M059J (cell line): ENCODE results near the gene MSI1. TPM values are rescaled to one million over a fixed set of nuclear protein-coding genes. Genes with fewer than 3 reads are reported as not detected.
"Not testable (repeated sequence)": the region's sequence is repeated elsewhere in the genome, so short reads cannot be mapped to it uniquely, and the experiment has no call there.

Experiments
- DNase-seq: peaks from one replicate; pipeline ENCODE4 v3.0.0-alpha.2; 2012; ENCODE audit warnings: low read depth
- total RNA-seq: library from RNA; depleted of rRNA; stranded (reverse); fragments of >200 nt; shearing (Covaris generic); gene quantifications from 2 replicates; pipeline ENCODE4 v1.2.3, GENCODE V29; 2014

Gene MSI1
- total RNA-seq, 1 experiment from 2014 or later, result not detected

DNA sequence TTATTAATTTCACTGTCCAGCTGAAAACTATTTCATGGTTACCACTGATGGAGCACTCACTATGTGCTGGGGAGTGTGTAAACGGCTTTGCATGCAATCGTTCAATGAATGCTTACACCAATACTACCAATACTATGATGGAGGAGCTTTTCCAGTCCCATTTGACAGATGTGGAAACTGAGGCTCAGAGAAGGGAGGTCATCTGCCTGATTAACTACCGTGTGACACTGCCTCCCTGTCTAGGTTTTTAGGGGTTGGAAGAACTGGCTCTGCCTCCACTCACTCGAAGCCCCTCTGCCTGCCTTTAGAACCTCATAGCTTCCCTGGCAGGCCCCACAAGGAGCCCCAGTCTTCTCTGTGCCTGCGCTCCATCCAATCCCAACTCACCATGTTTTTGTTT is 11.9 kb downstream of the MSI1 start:
- no peak for DNase-seq

DNA sequence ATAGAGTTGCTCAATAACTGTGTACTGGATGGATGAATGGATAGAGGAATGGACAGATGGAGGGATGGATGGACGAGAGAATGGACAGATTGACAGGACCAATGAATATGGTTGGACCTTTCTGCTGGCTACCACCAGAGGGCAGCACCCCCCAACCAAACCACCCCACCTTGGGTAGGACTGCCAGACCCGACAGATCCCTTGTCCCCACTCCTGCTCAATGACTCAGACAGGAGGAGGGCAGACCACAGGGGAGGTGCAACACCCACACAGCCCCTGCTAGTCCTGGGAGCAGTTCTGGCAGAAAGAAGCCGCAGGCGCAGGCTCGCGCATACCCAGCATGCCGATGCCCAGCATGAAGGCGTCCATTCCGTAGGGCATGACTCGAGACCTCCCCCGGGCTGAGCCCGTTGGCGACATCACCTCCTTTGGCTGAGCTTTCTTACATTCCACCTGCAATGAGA is 12.4 kb downstream of the MSI1 start:
- peak; percentile 97 for DNase-seq

DNA sequence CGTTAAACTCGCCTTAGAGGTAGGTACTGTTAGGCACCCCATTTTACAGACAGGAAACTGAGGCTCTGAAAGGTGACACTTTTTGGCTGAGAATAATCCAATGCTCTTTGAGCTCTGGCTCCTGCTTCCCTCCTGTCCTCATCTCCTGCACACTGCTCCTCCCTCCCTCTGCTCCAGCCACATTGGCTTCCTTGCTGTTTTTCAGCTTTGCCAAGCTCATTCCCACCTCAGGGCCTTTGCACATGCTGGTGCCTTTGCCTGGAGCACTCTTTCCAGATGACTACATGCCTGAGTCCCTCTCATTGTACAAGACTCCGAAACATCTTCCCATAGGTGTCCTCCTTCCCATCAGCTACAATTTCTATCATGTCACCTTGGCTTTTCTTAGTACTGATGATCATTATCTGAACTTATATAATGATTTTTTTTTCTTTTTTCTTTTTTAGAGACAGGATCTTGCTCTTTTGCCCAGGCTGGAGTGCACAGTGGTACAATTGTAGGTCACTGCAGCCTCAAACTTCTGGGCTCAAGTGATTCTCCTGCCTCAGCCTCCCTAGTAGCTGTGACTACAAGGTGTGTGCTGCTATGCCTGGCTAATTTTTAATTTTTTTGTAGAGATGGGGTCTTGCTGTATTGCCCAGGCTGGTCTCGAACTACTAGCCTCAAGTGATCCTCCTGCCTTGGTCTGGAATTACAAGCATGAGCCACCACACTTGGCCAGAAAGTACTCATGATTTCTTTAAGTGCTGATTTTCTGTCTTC is 15.2 kb downstream of the MSI1 start:
- no peak for DNase-seq

DNA sequence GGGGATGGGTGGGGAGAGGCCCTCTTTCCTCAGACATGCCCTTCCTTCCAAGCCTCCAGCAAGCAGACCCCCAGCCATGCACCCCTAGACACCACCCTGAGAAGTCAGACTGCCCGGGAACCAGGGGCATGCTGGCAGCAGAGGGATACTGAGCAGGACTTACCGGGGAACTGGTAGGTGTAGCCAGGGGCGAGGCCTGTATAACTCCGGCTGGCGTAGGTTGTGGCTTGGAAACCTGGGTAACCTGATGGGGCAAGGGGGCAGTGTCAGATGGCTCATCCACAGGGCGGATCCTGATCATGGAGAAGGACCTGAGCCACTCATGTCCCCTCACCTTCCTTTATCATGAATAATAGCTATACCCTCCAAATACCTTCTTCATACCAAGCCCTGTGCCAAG is 15.8 kb downstream of the MSI1 start:
- DNase-seq, result no peak

- DNase-seq, result peak; percentile 66
Measured at GRCh38 chr12:120352117-120352516, 16.8 kb downstream of the MSI1 start.

DNA sequence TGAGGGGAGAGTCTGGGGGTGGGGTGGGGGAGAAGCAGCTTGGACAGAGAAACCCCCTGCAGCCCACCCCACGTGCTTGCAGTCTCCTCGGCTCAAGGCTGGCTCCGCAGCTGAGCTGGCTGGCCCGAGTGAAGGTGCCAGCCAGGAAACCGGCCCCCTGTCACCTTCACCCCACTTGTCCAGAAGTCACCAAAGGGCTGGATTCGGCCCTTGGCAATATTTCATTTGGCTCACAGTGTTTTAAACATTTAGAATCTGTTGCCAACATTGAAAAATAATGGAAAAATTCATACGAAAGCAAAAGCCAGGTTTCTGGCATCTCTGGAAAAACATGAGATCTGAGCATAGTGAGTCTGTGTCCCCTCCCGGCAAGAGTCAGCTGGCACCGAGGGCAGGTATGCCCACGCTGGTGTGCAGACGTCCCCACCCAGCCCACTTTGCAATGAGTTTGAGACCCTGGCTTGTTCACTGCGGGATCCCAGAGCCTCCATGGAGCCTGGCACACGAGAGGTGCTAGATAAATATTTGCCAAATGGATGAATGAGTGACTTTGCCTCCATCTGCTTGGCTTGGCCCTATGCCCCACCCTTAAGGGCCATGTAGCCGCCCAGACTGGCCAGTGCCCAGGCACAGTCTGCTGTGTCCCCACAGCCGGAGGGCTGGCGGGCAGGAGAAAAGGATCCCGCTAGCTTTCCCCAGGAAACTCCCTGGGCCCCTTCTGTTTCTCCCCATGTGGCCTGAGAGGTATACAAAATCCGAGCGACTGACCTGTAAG is 18.2 kb downstream of the MSI1 start:
- no peak for DNase-seq

- DNase-seq, result no peak
Measured at GRCh38 chr12:120347766-120348165, 21.2 kb downstream of the MSI1 start.

DNA sequence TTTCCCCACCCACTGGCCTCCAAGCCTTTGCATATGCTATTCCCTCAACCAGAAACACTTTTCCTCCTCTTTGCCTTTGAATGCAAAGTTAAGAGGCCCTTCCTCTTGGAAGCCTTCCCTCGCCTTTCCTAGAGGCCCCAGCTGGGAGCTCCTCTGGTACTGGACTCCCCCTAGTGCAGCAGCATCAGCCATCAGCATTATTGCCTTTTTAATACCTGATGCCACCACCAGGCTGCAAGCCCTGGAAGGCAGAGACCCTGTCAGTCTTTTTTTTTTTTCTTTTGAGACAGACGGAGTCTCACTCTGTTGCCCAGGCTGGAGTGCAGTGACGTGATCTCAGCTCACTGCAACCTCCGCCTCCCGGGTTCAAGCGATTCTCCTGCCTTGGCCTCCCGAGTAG is 22.3 kb downstream of the MSI1 start:
- no peak for DNase-seq

DNA sequence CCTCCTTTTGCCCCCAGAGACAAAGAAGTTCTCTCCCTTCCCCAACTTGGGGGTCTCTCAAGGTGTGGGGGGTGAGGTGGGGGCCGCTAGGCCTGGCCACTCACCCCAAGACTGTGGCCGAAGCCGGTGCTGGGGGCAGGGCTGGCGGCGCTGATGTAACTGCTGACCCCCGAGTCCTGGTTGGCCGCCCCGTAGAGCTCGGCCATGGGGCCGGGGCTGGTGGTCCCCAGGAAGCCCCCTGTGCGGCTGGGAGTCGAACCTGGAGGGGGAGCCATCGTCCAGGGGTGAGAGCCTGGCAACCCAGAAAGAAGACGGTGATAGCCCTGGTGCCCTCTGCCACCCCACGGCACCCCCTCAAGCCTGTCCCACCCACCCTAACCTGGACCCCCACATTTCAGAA is 22.9 kb downstream of the MSI1 start:
- DNase-seq, result no peak

GRCh38 chr12:120343692-120344091 is 25.3 kb downstream of the MSI1 start:
- no peak for DNase-seq

GRCh38 chr12:120343039-120343537 is 25.9 kb downstream of the MSI1 start:
- no peak for DNase-seq

DNA sequence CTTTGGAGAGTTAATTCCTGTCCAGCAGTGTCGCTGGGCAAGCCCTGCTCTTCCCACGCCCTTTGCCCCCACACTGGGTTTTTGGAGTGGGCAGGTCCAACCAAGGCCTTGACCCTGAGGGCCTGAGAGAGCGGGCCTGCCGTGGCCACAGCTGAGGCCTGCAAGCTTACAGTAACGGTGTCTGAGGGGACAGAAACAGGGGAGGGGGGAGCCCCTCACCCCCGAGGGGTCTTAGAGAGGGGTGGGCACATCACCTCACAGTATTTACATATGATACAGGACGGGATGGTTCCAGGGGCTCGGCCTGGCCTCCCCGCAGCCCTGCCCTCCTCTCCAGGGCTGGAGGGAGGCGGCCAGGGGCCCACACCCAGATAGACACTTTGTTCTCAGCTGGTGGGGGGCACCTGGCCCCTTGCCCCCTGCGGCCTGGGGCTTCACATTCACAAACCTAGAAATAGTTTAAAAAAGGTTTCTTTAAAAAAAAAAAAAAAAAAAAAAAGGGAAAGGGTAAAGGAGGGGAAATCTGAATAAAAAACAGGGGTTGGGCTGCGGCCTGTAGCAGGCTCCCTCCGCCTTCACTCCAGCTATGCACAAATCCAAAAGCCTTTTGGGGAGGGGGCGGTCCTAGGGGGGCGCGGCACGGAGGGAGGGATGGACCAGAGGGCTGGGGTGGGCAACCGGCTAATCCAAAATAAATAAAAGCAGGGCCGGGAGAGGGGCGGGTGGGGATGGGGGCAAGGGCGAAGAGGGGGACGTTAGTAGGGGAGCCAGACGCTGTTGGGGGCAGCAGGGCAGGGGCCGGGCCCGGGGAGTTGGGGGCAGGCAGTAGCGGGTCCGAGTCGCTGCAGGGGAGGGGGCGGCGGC is 26.6 kb downstream of the MSI1 start:
- DNase-seq, result no peak

DNA sequence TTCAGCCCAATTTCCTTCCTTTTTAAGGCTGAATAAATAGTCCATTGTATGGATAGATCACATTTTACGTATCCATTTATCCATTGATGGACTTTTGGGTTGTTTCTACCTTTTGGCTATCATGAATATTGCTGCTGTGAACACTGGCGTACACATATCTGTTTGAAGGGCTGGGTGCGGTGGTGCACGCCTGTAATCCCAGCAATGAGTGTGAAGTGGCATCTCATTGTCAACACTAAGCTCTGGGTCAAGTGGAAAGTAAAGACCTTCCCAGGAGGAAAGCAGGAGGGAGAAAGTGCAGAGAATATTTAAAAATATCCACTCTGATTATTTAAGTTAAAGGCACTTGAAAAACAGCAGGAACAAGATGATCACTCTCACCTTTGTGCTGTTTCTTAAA is 29.7 kb downstream of the MSI1 start:
- no peak for DNase-seq

DNA sequence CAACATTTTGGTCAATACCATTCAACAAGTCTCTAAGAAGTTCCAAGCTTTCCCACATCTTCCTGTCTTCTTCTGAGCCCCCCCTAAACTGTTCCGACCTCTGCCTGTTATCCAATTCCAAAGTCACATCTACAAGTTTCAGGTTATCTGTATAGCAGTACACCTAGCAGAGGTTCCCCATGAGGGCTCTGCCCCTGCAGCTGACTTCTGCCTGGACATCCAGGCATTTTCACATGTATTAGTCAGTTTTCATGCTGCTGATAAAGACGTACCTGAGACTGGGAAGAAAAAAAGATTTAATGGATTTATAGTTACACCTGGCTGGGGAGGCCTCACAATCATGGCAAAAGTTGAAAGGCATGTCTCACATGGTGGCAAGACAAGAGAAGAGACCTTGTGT is 31.2 kb downstream of the MSI1 start:
- no peak for DNase-seq

DNA sequence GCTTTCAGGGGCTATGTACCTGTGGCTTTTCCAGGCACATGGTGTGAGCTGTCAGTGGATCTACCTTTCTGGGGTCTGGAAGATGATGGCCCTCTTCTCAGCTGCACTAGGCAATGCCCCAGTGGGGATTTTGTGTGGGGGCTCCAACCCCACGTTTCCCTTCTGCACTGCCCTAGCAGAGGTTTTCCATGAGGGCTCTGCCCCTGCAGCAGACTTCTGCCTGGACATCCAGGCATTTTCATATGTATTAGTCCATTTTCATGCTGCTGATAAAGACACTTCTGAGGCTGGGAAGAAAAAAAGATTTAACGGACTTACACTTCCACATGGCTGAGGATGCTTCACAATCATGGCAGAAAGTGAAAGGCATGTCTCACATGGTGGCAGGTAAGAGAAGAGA is 32.6 kb downstream of the MSI1 start:
- not testable (repeated sequence) for DNase-seq

DNA sequence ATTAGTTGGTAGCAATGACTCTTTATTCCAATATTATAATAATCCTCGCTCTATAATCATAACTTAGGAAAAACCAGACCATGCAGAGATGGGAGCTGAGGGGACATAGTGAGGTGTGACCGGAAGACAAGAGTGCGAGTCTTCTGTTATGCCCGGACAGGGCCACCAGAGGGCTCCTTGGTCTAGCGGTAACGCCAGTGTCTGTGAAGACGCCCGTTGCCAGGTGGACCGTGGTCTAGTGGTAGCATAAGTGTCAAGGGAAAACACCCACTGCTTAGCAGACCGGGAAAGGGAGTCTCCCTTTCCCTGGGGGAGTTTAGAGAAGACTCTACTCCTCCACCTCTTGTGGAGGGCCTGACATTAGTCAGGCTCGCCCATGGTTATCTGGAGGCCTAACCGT is 33.5 kb downstream of the MSI1 start:
- DNase-seq, result peak; percentile 50

DNA sequence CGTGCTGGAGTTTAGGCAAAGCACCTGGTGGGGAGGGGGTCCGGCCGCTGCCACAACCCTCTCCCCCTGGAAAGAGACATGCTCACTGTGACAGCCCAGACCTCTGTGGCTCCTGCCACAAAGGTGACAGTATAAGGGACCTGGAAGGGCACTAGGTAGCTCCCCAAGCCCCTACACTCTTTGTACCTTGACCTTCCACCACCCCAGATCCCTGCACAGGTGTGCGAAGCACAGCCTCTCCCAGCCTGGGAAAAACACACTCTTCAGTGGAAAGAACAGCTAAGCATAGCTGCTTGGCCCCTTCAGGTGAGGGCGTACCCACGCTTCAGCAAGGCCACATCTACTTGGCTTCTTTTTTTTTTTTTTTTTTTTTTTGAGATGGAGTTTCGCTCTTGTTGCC is 36.4 kb downstream of the MSI1 start:
- DNase-seq, result no peak

- no peak for DNase-seq
Measured at GRCh38 chr12:120332041-120332440, 36.9 kb downstream of the MSI1 start.

GRCh38 chr12:120331390-120331789 is 37.6 kb downstream of the MSI1 start:
- no peak for DNase-seq

- DNase-seq, result no peak
Measured at GRCh38 chr12:120328228-120328627, 40.7 kb downstream of the MSI1 start.

DNA sequence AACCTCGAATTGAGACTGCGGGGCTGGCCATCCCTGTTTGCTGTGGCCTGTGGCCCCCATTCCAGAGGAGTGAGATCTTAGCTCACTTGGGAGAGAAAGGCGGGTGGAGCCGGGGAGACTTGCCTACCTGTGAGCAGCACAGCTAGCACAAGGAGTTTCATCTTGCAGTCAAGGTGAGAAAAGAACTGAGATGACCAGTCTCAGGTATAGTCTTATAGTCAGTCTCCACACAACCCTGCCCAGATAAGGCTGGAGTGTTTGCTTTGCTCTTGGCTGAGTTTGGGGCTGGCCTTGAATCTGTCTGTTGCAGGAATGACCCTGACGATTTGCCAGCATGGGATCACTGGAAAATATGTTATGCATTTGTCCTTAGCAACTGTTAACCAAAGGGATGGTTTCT is 41.4 kb downstream of the MSI1 start, which contains the start of gene PLA2G1B:
TSS of gene PLA2G1B (minus strand) at position 187 of the 400 bp plus-strand sequence. CDS start at position 161, 26 bp downstream.
- DNase-seq, result no peak

- DNase-seq, result no peak
Measured at GRCh38 chr12:120324841-120325417, 44.0 kb downstream of the MSI1 start.
